Effector memory CD8-positive, alpha-beta T cell (primary cell): Measurements from ENCODE around the gene HOXC6.
A peak's percentile ranks its signal among the peaks of the same experiment; 100 is the strongest.

Source experiments
- ATAC-seq: fragments of 150-1000 bp; cut with Tn5 transposase; replicated peaks from 2 replicates; pipeline ENCODE4 v1.10.0; 2021; ENCODE audit warnings: mild to moderate bottlenecking, moderate library complexity
- DNase-seq, 3 experiments: peaks; one replicate each; pipeline ENCODE4 v3.0.0; 2021
- H3K27ac Mint-ChIP-seq, 2 donors: one replicate each; pipeline ENCODE4 v1.8.0; 2022; ENCODE audit warnings: mild to moderate bottlenecking in 2 of 2, mixed read lengths in 2 of 2, moderate library complexity in 2 of 2
- H3K27me3 Mint-ChIP-seq, 2 donors: one replicate each; pipeline ENCODE4 v1.8.0; 2022; ENCODE audit warnings: mixed read lengths in 2 of 2
- H3K36me3 Mint-ChIP-seq: one replicate; pipeline ENCODE4 v1.8.0; 2022; ENCODE audit warnings: mild to moderate bottlenecking, moderate library complexity, mixed read lengths; ENCODE audit not compliant: insufficient read depth
- H3K4me1 Mint-ChIP-seq, 2 donors: one replicate each; pipeline ENCODE4 v1.8.0; 2022; ENCODE audit warnings: low read depth in 2 of 2, mixed read lengths in 2 of 2
- H3K4me3 Mint-ChIP-seq, 2 donors: one replicate each; pipeline ENCODE4 v1.8.0; 2022; ENCODE audit warnings: mild to moderate bottlenecking in 2 of 2, mixed read lengths in 2 of 2, moderate library complexity in 2 of 2
- H3K9me3 Mint-ChIP-seq, 2 donors: one replicate each; pipeline ENCODE4 v1.8.0; 2022; ENCODE audit warnings: mixed read lengths in 2 of 2

Gene HOXC6

GRCh38 chr12:54002915-54003389, 25.3 kb upstream of the HOXC6 start:
- no peak for DNase-seq
- H3K9me3 Mint-ChIP-seq: no peaks in the 10 kb centered on the region
- no peak overlapping the region for H3K4me3 Mint-ChIP-seq
- ATAC-seq: no peak
- H3K27ac Mint-ChIP-seq: no peak overlapping the region
- peaks cover 9 to 13% of the 10 kb centered on the region in 2 donors for H3K4me1 Mint-ChIP-seq
- H3K36me3 Mint-ChIP-seq: peaks cover 13% of the 10 kb centered on the region
- H3K27me3 Mint-ChIP-seq: peaks cover 99 to 100% of the 10 kb centered on the region in 2 donors

GRCh38 chr12:54003625-54004024, 24.6 kb upstream of the HOXC6 start:
- peaks cover 98 to 100% of the 10 kb centered on the region in 2 donors for H3K27me3 Mint-ChIP-seq
- ATAC-seq (no peak), DNase-seq (no peak)
- no peak overlapping the region for H3K4me3 Mint-ChIP-seq
- no peaks in the 10 kb centered on the region for H3K9me3 Mint-ChIP-seq
- peaks cover 12% of the 10 kb centered on the region for H3K36me3 Mint-ChIP-seq
- peaks cover 9 to 13% of the 10 kb centered on the region in 2 donors for H3K4me1 Mint-ChIP-seq
- no peak overlapping the region for H3K27ac Mint-ChIP-seq

- Mint-ChIP-seq H3K36me3 (peaks cover 14% of the 10 kb centered on the region), H3K27ac (no peak overlapping the region), H3K27me3 (peaks cover 98 to 100% of the 10 kb centered on the region in 2 donors), H3K4me1 (peaks cover 11 to 15% of the 10 kb centered on the region in 2 donors), H3K9me3 (no peaks in the 10 kb centered on the region), H3K4me3 (no peak overlapping the region)
- DNase-seq (no peak), ATAC-seq (no peak)
Observed at GRCh38 chr12:54004063-54004840, 24.0 kb upstream of the HOXC6 start.

DNA sequence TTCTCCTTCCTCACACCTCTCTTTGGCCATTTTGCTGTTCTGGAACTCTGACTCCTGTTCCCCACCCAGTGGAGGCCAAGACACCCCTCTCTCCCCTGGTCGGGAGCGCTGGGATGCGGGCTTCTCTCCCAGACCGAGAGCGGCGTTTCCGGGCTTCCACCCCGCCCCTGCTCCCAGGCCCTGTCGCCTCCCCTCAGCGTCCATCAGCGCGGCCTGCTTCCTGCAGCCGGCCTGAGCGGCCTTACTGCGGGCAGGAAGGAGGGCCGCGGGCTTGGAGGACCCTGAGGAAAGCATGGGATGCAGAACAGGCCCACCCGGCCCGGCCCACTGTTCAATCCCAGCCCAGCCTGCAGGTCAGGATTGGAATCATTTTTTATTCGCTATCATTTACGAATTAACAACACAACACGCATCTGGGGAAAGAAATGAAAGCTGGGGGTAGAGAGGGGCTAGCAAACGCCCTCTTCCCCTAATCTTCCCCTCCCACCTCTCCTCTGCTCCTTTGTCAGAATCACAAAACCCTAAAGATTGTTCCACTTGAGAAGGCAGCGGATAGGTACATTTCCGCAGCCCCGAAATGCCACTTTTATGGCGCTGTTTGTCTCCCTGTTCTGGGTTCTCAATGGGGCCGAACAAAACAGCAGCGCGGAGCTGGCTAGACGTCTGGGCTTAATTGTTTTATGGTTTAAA, 23.3 kb upstream of the HOXC6 start:
- peaks cover 98 to 100% of the 10 kb centered on the region in 2 donors for H3K27me3 Mint-ChIP-seq
- no peak for DNase-seq
- H3K27ac Mint-ChIP-seq: peak overlapping the region in 1 of 2 donors; percentile 26
- H3K9me3 Mint-ChIP-seq: no peaks in the 10 kb centered on the region
- peaks cover 9 to 18% of the 10 kb centered on the region in 2 donors for H3K4me1 Mint-ChIP-seq
- ATAC-seq: no peak
- H3K4me3 Mint-ChIP-seq: no peak overlapping the region
- H3K36me3 Mint-ChIP-seq: peaks cover 17% of the 10 kb centered on the region

DNA sequence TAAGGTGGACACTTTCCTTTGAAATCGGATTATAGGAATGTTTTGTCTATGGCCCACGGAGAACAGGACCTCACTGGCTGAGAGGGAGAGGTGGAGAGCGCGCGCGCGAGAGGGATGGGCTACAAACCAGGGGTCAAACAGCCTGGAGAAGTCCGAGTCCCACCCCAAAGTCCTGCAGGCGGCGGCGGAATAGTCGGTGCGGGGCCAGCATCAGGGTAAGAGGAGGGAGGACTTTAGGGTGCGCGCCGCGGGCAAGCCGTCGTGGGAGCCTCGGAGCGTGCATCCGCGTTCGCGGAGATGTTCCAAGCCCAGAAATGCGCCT, 22.7 kb upstream of the HOXC6 start:
- H3K36me3 Mint-ChIP-seq: peaks cover 22% of the 10 kb centered on the region
- H3K4me3 Mint-ChIP-seq: peak overlapping the region in 1 of 2 donors; percentile 81
- no peaks in the 10 kb centered on the region for H3K9me3 Mint-ChIP-seq
- H3K4me1 Mint-ChIP-seq: peaks cover 9 to 20% of the 10 kb centered on the region in 2 donors
- ATAC-seq: no peak
- H3K27ac Mint-ChIP-seq: peak overlapping the region in 1 of 2 donors; percentile 26
- peaks cover 98 to 100% of the 10 kb centered on the region in 2 donors for H3K27me3 Mint-ChIP-seq
- no peak for DNase-seq

DNA sequence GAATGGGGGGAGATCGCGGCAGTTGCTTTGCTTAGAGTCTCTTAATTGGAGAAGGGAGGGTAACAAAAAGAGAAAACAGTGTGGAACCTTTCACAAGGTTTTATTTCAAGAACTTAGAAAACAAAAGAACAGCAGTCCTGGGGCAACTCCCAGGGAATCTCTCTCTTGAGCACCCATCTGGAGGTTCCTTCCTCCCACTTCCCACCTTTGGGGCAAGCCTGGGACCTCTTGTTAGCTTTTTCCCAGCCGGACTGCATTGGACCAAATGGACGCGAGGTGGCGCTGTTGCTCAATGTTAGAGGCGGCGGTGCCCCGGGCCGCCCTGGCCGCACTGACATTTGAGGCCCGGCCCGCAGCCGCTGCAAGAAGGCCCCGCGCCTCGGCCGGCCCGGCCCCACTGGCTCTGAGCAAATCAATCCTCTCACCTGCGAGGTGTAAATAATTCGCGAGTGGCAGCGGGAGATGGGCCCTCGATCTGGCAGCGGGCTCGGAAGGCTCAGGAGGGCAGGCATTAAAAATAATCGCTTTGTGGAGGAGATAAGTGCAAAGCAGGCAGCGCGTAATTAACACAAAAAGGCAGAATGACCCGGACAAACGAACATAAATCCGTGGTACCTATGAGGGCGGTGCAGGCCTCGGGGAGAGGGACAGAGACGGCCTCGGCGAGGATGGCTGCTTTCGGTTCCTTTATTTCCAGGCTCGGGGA, 22.2 kb upstream of the HOXC6 start:
- peaks cover 22% of the 10 kb centered on the region for H3K36me3 Mint-ChIP-seq
- peaks cover 98 to 100% of the 10 kb centered on the region in 2 donors for H3K27me3 Mint-ChIP-seq
- no peaks in the 10 kb centered on the region for H3K9me3 Mint-ChIP-seq
- H3K4me3 Mint-ChIP-seq: peak overlapping the region; percentile 73 to 81
- peak overlapping the region in 1 of 2 donors; percentile 47 for H3K27ac Mint-ChIP-seq
- ATAC-seq: peak; percentile 82
- peak; percentile 84 to 87 (median 87) for DNase-seq
- H3K4me1 Mint-ChIP-seq: peaks cover 10 to 21% of the 10 kb centered on the region in 2 donors

GRCh38 chr12:54006559-54007220, 21.6 kb upstream of the HOXC6 start:
- Mint-ChIP-seq H3K9me3 (no peaks in the 10 kb centered on the region), H3K27ac (no peak overlapping the region), H3K4me3 (peak overlapping the region; percentile 73 to 81), H3K36me3 (peaks cover 22% of the 10 kb centered on the region), H3K4me1 (peaks cover 17 to 25% of the 10 kb centered on the region in 2 donors), H3K27me3 (peaks cover 98 to 100% of the 10 kb centered on the region in 2 donors)
- no peak for DNase-seq
- no peak for ATAC-seq

GRCh38 chr12:54007538-54008259, 20.5 kb upstream of the HOXC6 start:
- no peak overlapping the region for H3K4me3 Mint-ChIP-seq
- no peak for ATAC-seq
- DNase-seq: no peak
- no peaks in the 10 kb centered on the region for H3K9me3 Mint-ChIP-seq
- H3K36me3 Mint-ChIP-seq: peaks cover 25% of the 10 kb centered on the region
- peaks cover 17 to 23% of the 10 kb centered on the region in 2 donors for H3K4me1 Mint-ChIP-seq
- H3K27ac Mint-ChIP-seq: no peak overlapping the region
- peaks cover 98 to 100% of the 10 kb centered on the region in 2 donors for H3K27me3 Mint-ChIP-seq

DNA sequence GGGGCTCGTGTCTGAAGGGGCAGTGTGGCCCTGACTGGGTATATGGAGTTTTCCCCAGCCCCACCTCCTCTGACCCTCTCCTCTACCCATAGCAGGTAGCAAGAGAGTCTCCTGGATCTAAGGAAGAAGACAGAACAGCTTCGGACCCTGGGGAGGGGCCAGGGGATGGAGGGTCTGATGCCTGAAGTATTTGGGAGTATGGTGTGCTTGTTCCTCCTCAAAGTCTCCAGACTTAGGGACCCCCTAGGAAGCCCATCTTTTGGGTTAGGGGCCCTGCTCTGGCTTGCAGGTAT, 20.0 kb upstream of the HOXC6 start:
- ATAC-seq (no peak), DNase-seq (no peak)
- peaks cover 98 to 100% of the 10 kb centered on the region in 2 donors for H3K27me3 Mint-ChIP-seq
- peaks cover 17 to 23% of the 10 kb centered on the region in 2 donors for H3K4me1 Mint-ChIP-seq
- H3K36me3 Mint-ChIP-seq: peaks cover 27% of the 10 kb centered on the region
- H3K9me3 Mint-ChIP-seq: no peaks in the 10 kb centered on the region
- peak overlapping the region; percentile 35 to 39 for H3K4me3 Mint-ChIP-seq
- H3K27ac Mint-ChIP-seq: no peak overlapping the region

GRCh38 chr12:54009171-54010052, 18.8 kb upstream of the HOXC6 start:
- Mint-ChIP-seq H3K4me1 (peaks cover 17 to 27% of the 10 kb centered on the region in 2 donors), H3K9me3 (no peaks in the 10 kb centered on the region), H3K4me3 (peak overlapping the region; percentile 75 to 83), H3K36me3 (peaks cover 36% of the 10 kb centered on the region), H3K27me3 (peaks cover 92 to 100% of the 10 kb centered on the region in 2 donors), H3K27ac (peak overlapping the region in 1 of 2 donors; percentile 85)
- DNase-seq: no peak
- peak; percentile 47 for ATAC-seq

DNA sequence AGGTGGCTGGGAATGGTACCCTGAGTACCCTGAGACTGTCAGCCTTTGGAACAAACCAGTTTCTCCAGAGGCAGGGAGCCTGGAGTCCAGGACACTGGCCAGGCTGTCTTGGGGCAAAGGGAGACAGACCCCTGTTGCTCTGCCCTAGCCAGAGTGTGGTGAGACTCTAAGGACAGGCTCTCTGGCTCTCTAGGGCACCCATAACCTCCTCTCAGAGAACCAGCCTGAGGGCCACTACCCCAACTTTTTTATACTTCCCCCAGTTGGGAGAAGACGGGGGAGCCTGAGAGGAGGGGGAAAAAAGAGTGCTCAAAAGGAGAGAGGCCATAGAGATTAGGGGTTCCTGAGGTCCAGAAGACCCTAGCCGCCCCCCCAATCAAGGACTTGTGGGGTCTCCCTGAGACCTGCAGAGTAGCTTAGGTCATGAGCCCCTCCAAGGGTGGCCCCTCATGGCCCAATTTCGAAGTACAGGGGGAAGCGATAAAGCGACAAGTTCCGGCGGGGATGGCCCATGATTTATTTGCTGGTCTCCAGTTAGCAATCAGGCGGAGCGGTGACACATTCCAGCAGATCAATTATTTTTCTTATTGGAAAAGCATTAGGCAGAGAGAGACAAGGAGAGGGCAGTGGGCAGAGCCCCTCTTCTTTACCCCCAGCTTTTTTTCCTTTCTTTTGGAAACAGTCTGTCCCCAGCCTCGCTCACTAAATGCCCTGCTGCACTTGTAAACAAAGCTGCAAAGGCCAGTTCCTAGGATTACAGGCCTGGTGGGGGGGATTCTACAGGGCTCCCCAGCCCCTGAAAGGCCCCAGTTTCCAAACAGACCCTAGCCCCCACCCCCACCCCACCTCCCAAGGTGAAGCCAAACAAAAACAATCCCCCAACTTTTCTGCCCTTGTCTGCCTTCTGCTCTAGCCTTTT, 17.9 kb upstream of the HOXC6 start:
- DNase-seq (no peak), ATAC-seq (no peak)
- Mint-ChIP-seq H3K4me1 (peaks cover 17 to 31% of the 10 kb centered on the region in 2 donors), H3K9me3 (no peaks in the 10 kb centered on the region), H3K27ac (no peak overlapping the region), H3K4me3 (peak overlapping the region; percentile 75 to 83), H3K36me3 (peaks cover 36% of the 10 kb centered on the region), H3K27me3 (peaks cover 92 to 100% of the 10 kb centered on the region in 2 donors)
